DOHH2 (cell line): ENCODE data around the gene SRC.

Experiments used
- EZH2phosphoT487 ChIP-seq: fragments of 200-600 bp; sonication (generic); IDR thresholded peaks from 2 replicates; pipeline ENCODE4 v1.6.1; 2017; ENCODE audit warnings: borderline replicate concordance, mild to moderate bottlenecking, antibody characterized with exemption, low read length, moderate library complexity, mixed read lengths
- TF ChIP-seq, protein P1 (sequence below): fragments of 200-600 bp; sonication (generic); IDR thresholded peaks from one replicate; pipeline ENCODE4 v1.5.1; 2014; ENCODE audit warnings: antibody characterized with exemption, mild to moderate bottlenecking, low read depth, low read length; ENCODE audit not compliant: poor library complexity, severe bottlenecking

- TF ChIP-seq, protein P1, sequence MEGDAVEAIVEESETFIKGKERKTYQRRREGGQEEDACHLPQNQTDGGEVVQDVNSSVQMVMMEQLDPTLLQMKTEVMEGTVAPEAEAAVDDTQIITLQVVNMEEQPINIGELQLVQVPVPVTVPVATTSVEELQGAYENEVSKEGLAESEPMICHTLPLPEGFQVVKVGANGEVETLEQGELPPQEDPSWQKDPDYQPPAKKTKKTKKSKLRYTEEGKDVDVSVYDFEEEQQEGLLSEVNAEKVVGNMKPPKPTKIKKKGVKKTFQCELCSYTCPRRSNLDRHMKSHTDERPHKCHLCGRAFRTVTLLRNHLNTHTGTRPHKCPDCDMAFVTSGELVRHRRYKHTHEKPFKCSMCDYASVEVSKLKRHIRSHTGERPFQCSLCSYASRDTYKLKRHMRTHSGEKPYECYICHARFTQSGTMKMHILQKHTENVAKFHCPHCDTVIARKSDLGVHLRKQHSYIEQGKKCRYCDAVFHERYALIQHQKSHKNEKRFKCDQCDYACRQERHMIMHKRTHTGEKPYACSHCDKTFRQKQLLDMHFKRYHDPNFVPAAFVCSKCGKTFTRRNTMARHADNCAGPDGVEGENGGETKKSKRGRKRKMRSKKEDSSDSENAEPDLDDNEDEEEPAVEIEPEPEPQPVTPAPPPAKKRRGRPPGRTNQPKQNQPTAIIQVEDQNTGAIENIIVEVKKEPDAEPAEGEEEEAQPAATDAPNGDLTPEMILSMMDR, result no peak
- TF ChIP-seq EZH2phosphoT487, result no peak
Measured at GRCh38 chr20:37309936-37310590, 35.9 kb upstream of the SRC start.
